Fibroblast of peridontal ligament (primary cell): ENCODE measurements around the gene NAPB.
"Not testable (repeated sequence)": the region's sequence is repeated elsewhere in the genome, so short reads cannot be mapped to it uniquely, and the experiment has no call there.

Source experiments
- DNase-seq: peaks from one replicate; pipeline ENCODE4 v3.0.0-alpha.2; 2010; ENCODE audit errors: extremely low read depth

The NAPB gene

GRCh38 chr20:23420943-23421931, at the start of gene NAPB:
TSS of gene NAPB (minus strand) at chr20:23421488. CDS start at chr20:23421402, 86 bp downstream.
- DNase-seq, result peak; percentile 84

DNA sequence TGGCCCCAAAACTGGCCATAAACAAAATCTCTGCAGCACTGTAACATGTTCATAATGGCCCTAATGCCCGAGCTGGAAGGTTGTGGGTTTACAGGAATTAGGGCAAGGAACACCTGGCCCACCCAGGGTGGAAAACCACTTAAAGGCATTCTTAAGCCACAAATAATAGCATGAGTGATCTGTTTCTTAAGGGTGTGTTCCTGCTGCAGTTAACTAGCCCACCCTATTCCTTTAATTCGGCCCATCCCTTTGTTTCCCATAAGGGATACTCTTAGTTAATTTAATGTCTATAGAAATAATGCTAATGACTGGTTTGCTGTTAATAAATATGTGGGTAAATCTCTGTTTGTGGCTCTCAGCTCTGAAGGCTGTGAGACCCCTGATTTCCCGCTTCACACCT, 45.7 kb upstream of the NAPB start:
- not testable (repeated sequence) for DNase-seq

GRCh38 chr20:23461180-23461579, 39.9 kb upstream of the NAPB start:
- no peak for DNase-seq

DNA sequence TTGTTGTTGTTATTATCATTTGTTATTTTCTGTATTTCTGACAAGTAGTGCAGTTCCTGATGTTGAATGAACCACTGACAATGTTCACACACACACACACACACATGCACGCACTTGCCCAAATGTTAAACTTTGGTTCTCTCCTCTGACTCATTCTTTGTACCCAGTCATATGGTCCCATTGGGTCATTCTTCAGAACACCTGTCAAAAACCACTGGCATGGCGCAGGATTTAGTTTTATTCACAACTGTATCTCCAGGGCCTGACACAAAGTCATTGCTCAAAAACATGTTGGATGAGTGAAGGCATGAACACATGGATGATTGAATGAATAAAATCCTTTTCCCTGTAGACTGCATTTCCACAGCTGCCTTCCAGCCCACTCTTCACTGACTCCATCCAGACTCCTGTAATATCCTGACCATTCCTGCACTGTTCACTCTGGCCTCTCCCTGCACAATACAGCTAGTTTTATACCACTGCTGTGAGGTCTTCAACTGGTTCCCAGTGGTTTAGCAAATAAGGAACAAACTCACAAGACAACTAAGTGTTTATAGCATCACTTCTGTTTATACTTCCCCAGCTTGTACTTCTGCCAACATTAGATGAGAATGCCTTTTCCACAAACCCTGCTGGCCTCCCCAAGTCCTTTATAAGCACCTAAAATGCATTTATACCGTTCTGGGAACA, 38.3 kb upstream of the NAPB start:
- DNase-seq, result no peak

DNA sequence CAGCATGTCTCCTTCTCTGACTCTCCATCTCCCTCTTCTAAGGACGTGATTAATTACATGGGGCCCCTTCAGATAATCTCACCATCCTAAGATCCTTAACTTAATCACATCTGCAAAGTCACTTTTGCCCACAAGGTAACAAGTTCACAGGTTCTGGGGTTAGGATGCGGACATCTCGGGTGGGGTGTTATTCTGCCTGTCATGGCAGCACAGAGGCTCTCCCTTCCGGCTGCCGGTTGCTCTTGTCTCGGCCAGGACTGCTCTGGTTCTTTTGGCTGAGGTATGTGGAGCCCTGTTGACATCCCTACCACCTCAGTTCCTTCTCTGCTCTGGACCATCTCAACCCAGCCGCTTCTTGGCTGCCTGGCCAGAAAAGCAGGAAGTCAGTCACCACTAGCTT, 35.6 kb upstream of the NAPB start:
- DNase-seq, result no peak

GRCh38 chr20:23456409-23456808, 35.1 kb upstream of the NAPB start:
- no peak for DNase-seq

DNA sequence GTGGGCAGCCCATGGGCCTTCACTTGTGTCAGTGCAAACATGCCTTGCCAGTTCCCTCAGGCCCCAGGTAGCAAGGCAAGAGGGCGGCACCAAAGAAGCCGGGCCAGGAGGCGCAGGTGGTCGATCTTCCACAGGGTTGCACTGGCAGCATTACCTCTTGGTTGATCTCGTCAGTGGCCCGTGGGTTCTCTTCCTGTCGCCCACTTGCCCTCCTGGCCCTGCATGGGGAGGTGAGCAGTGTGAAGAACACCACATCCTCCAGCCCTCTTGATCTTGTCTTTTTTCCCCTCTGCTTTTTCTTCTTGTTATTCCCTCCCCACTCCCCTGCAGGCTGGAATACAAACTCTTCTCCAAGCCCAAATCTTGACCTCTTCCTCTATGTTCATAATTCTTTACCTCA, 34.4 kb upstream of the NAPB start:
- DNase-seq, result no peak

GRCh38 chr20:23454816-23455215, 33.5 kb upstream of the NAPB start:
- DNase-seq, result no peak

DNA sequence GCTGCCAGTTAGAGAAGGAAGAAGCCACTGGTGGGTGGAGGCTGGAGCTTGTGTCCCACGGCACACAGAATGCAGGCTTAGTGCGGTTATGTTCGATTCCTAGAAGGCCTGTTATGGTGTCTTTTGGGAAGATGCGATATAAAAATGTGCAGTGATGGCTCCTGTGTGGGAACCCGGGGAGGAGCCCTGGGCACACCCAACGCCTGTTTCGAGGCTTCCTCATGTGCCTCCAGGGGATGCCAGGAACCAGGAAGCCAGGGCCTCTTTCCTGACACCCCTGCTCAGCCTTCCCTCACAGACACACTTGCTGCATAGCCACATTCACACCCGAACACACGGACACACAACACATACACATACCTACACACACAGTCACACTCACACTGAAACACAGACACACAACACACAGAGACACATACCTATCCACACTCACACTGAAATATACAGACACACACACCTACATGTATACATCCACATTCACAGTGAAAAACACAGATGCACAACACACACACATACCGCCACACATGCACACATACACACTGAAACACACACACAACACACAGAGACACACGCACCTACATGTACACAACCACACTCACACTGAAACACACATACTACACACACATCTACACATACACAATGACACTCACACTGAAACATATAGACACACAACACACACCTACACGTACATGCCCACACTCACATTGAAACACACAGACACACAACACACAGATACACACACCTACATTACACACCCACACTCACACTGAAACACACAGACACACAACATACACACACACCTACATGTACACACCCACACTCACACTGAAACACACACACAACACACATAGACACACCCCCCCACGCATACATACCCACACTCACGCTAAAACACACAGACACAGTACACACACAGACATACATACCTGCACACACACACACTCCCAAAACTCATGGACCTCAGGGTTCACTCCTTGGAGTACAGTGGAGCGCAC, 32.6 kb upstream of the NAPB start:
- DNase-seq, result no peak

DNA sequence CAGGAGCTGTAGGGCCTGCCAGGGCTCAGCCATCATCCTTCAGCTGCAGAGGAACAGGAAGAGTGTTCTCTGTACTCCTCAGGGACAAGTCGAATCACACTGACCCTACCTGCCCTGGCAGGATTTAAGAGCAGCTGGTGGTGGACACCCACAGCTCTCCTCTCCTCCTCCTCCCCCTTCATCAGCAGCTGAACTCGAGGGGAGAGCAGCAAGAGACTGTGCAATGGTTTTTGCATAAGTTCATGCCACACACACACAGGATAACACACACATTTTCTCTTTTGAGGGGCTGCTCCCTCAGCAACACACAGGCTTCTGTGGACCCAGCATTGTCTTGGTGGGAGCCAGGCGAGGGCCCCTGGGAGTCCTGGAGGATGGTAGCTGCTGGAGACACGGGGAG, 31.5 kb upstream of the NAPB start, which contains the start of gene CST11:
CST11 (minus strand) TSS at position 101 of the 400 bp plus-strand sequence; CDS start at position 36, 65 bp downstream.
- no peak for DNase-seq

GRCh38 chr20:23451956-23452487, 30.7 kb upstream of the NAPB start:
- DNase-seq, result no peak

DNA sequence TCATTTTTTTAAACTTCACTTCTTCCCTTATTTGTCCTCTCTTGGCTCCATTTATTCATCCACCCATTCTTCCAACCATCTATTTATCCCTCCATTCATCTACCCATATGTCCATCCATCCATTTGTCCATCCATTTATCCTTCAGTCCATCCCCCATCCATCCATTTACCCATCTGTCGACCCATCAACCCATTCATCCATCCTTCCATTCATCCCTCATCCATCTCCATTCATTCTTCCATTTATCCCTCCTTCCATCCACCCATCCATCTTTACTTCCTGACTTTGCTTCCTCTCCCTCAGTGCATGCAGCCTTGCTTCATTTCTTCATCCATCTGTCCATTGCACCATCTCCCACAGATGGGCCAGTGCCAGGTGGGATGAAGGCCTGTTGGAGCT, 29.6 kb upstream of the NAPB start:
- no peak for DNase-seq

GRCh38 chr20:23449421-23449820, 28.1 kb upstream of the NAPB start:
- DNase-seq, result no peak

- no peak for DNase-seq
Observed at GRCh38 chr20:23448167-23448566, 26.9 kb upstream of the NAPB start.

- peak; percentile 15 for DNase-seq
Observed at GRCh38 chr20:23446505-23446904, 25.2 kb upstream of the NAPB start.

- DNase-seq, result peak; percentile 53
Observed at GRCh38 chr20:23445596-23446217, 24.4 kb upstream of the NAPB start.

DNA sequence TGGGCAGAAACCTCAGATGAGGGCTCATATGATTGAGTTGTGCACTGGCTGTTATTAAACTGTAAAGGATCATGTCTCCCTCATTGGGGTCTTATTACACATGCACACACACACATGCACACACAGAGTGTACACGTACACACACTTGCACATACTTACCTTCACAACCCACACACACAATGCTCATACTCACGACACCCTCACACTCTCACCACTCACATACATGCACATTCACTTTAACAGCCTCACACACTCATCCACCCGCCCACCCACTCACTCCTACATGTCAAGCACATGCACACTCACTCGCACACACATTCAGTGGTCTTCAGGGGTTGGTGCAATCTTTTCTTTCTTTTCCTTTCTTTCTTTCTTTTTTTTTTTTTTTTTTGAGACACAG, 23.6 kb upstream of the NAPB start:
- DNase-seq, result no peak

DNA sequence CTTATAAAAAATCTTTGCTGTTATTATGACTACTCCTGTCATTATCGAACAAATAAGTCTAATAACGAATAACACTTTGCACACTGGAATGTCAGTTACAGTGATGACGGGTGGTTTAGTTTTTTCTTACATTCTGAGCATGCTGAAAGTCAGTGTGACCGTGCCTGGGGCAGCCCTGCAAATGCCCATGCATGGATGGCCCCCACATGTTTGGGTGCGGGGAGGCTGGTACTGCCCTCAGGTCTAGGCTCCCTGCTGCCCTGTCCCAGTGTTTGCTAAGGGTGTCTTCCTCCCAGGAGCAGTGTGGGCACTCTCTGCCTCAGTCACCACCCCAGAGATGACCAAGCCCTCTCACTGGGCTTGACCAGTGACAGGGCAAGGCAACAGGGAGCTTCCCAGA, 21.1 kb upstream of the NAPB start:
- DNase-seq, result no peak

DNA sequence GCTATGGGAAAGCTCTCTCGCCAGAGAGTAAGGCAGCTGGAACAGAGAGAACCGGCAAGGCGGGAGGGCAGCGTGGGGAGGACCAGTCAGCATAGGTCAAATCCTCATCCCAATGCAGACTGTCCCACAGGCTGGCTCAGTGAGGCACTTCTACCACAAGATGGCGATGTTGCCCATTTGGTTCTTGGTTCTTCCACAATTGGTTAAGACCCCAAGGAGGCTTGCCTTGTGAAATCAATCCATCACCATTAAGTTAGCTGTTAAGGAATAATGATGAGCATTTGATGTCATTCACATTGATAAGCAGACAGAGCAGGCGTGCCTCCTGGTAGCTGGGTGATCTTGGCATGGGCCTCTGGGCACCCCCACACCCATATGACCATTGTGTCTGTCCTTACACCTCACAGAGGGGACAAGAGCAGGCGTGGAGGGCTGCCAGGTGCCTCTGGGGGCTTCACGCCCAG, 20.6 kb upstream of the NAPB start:
- peak; percentile 80 for DNase-seq

- no peak for DNase-seq
Observed at GRCh38 chr20:23440004-23440403, 18.7 kb upstream of the NAPB start.

- no peak for DNase-seq
Observed at GRCh38 chr20:23438661-23439060, 17.4 kb upstream of the NAPB start.
